HCT116 (cell line): Measurements from ENCODE around the gene DOCK1. TPM values are rescaled to one million over a fixed set of nuclear protein-coding genes. Genes with fewer than 3 reads are reported as not detected.

Source experiments
- ATAC-seq: fragments of 200-7000 bp; cut with Tn5 transposase; 2 replicates; pipeline ENCODE4 v1.9.1; 2020; ENCODE audit warnings: mild to moderate bottlenecking, moderate library complexity
- BruUV-seq: library from RNA; stranded (reverse); fragments of 400-500 nt; replicated peaks from 2 replicates; lab custom pipeline; 2021; lab: Mats Ljungman, UMichigan
- CTCF ChIA-PET: fragments of 300-600 bp; sonication (Branson Sonifier 250); formaldehyde crosslinking; loops from one replicate; lab custom pipeline; 2021; ENCODE audit warnings: antibody characterized with exemption; lab: Charles Lee
- POLR2A ChIA-PET: fragments of 300-600, 350-600 bp; sonication (Branson Sonifier 250); formaldehyde crosslinking; loops from one replicate; lab custom pipeline; 2021; ENCODE audit warnings: antibody characterized with exemption; lab: Charles Lee
- RAD21 ChIA-PET, 2 experiments: fragments of 300-600 bp; sonication (Branson Sonifier 250); formaldehyde crosslinking; loops; one replicate each; lab custom pipeline; 2023; ENCODE audit warnings: low total read pairs in 2 of 2; ENCODE audit not compliant: uncharacterized antibody in 2 of 2, unreplicated experiment in 2 of 2, low non-redundant PET in 1 of 2; lab: Charles Lee
- DNase-seq: peaks from one replicate; pipeline ENCODE4 v3.0.0-alpha.2; 2010; ENCODE audit warnings: low read depth, low spot score
- H2AFZ ChIP-seq: fragments of 200-600 bp; shearing (Covaris generic), sonication (generic); 2 replicates; pipeline ENCODE4 v1.6.1; 2017; ENCODE audit warnings: low read depth, mixed run types, mixed read lengths, antibody characterized with exemption, low read length; ENCODE audit not compliant: poor library complexity, severe bottlenecking
- H3K27ac ChIP-seq: 2 replicates; pipeline ENCODE4 v1.5.1; 2012; ENCODE audit warnings: low read depth, low read length
- H3K27me3 ChIP-seq: fragments of 200-600 bp; sonication (generic); 2 replicates; pipeline ENCODE4 v1.6.1; 2016; ENCODE audit warnings: mixed run types, low read length, mixed read lengths; ENCODE audit not compliant: insufficient read depth
- H3K36me3 ChIP-seq, 2 experiments: fragments of 200-500 bp in 1 of 2; fragments of 200-600 bp in 1 of 2; sonication (Bioruptor generic) in 1 of 2; sonication (generic) in 1 of 2; 2 replicates each; pipeline versions ENCODE4 v1.5.1 to v1.6.1; 2014 to 2016; ENCODE audit warnings: low read length in 2 of 2, inconsistent platforms in 1 of 2, mixed read lengths in 1 of 2, mixed run types in 1 of 2; ENCODE audit not compliant: insufficient read depth in 2 of 2, control insufficient read depth in 1 of 2
- H3K4me1 ChIP-seq, 2 experiments: fragments of 200-600 bp in 1 of 2; sonication (generic) in 1 of 2; 2 replicates each; pipeline versions ENCODE4 v1.5.1 to v1.6.1; 2012 to 2017; ENCODE audit warnings: low read length in 2 of 2, inconsistent platforms in 1 of 2, mild to moderate bottlenecking in 1 of 2, mixed read lengths in 1 of 2, mixed run types in 1 of 2, moderate library complexity in 1 of 2; ENCODE audit not compliant: insufficient read depth in 2 of 2, control insufficient read depth in 1 of 2
- H3K4me2 ChIP-seq: fragments of 200-600 bp; sonication (generic); 2 replicates; pipeline ENCODE4 v1.6.1; 2017; ENCODE audit warnings: mixed run types, low read length, mixed read lengths
- H3K4me3 ChIP-seq, 2 experiments: fragments of 200-600 bp in 1 of 2; sonication (generic) in 1 of 2; replicated peaks in 1 of 2; 2 replicates each; pipeline ENCODE4 v1.5.1; 2011 to 2016; ENCODE audit warnings: low read length in 2 of 2, control low read depth in 1 of 2, low read depth in 1 of 2, mild to moderate bottlenecking in 1 of 2, mixed read lengths in 1 of 2, mixed run types in 1 of 2
- H3K79me2 ChIP-seq: fragments of 200-600 bp; sonication (generic); 2 replicates; pipeline ENCODE4 v1.6.1; 2017; ENCODE audit warnings: mild to moderate bottlenecking, mixed run types, low read length, moderate library complexity, mixed read lengths; ENCODE audit not compliant: insufficient read depth
- H3K9ac ChIP-seq: fragments of 200-600 bp; sonication (generic); 2 replicates; pipeline ENCODE4 v1.6.1; 2016; ENCODE audit warnings: low read length, mixed read lengths
- H3K9me2 ChIP-seq: fragments of 200-600 bp; sonication (generic), shearing (Covaris generic); 2 replicates; pipeline ENCODE4 v1.6.1; 2017; ENCODE audit warnings: mixed run types, mild to moderate bottlenecking, moderate library complexity; ENCODE audit not compliant: insufficient read depth
- H3K9me3 ChIP-seq, 2 experiments: fragments of 200-500 bp in 1 of 2; fragments of 200-600 bp in 1 of 2; sonication (Bioruptor generic) in 1 of 2; sonication (generic) in 1 of 2; 2 replicates each; pipeline ENCODE4 v1.6.1; 2014 to 2017; ENCODE audit warnings: low read length in 2 of 2, mixed read lengths in 2 of 2, inconsistent platforms in 1 of 2, low read depth in 1 of 2, mild to moderate bottlenecking in 1 of 2, mixed run types in 1 of 2, moderate library complexity in 1 of 2; ENCODE audit not compliant: control insufficient read depth in 1 of 2, insufficient read depth in 1 of 2
- H4K20me1 ChIP-seq: fragments of 200-600 bp; sonication (generic), shearing (Covaris generic); 2 replicates; pipeline ENCODE4 v1.6.1; 2017; ENCODE audit warnings: mixed run types, mild to moderate bottlenecking, moderate library complexity; ENCODE audit not compliant: insufficient read depth
- ATF3 ChIP-seq: IDR thresholded peaks from 2 replicates; pipeline ENCODE4 v1.6.1; 2012
- CBX3 ChIP-seq: IDR thresholded peaks from 2 replicates; pipeline ENCODE4 v1.6.1; 2012; ENCODE audit warnings: low read depth
- CEBPB ChIP-seq: IDR thresholded peaks from 2 replicates; pipeline ENCODE4 v1.6.1; 2012; ENCODE audit warnings: low read depth
- CTCF ChIP-seq, 3 experiments: fragments of 200-600 bp in 1 of 3; sonication (generic) in 1 of 3; IDR thresholded peaks in 2 of 3; conservative IDR thresholded peaks in 1 of 3; 2 replicates each; pipeline ENCODE4 v1.5.1; 2012 to 2017; ENCODE audit warnings: low read depth in 2 of 3, low read length in 2 of 3, antibody characterized with exemption in 1 of 3, borderline replicate concordance in 1 of 3, control low read depth in 1 of 3, mild to moderate bottlenecking in 1 of 3, mixed read lengths in 1 of 3, mixed run types in 1 of 3, moderate library complexity in 1 of 3; ENCODE audit not compliant: insufficient read depth in 1 of 3
- ELF1 ChIP-seq: IDR thresholded peaks from 2 replicates; pipeline ENCODE4 v1.6.1; 2012; ENCODE audit warnings: low read depth, borderline replicate concordance
- EZH2 ChIP-seq: fragments of 200-600 bp; sonication (generic); IDR thresholded peaks from 2 replicates; pipeline ENCODE4 v1.6.1; 2017; ENCODE audit warnings: antibody characterized with exemption, mixed run types
- EZH2phosphoT487 ChIP-seq: fragments of 200-600 bp; IDR thresholded peaks from 2 replicates; pipeline ENCODE4 v1.6.1; 2018; ENCODE audit warnings: antibody characterized with exemption, borderline replicate concordance
- JUND ChIP-seq: IDR thresholded peaks from 2 replicates; pipeline ENCODE4 v1.6.1; 2012
- MAX ChIP-seq: IDR thresholded peaks from 2 replicates; pipeline ENCODE4 v1.6.1; 2012
- POLR2A ChIP-seq: IDR thresholded peaks from 2 replicates; pipeline ENCODE4 v1.7.0; 2011; ENCODE audit warnings: borderline replicate concordance; ENCODE audit not compliant: insufficient read depth, insufficient read length; ENCODE audit errors: extremely low read depth
- SIN3A ChIP-seq: IDR thresholded peaks from 2 replicates; pipeline ENCODE4 v1.6.1; 2012; ENCODE audit warnings: low read depth
- SP1 ChIP-seq: IDR thresholded peaks from 2 replicates; pipeline ENCODE4 v1.6.1; 2012; ENCODE audit warnings: low read depth
- TCF7L2 ChIP-seq: IDR thresholded peaks from 2 replicates; pipeline ENCODE4 v1.7.0; 2011; ENCODE audit warnings: borderline replicate concordance, inconsistent platforms; ENCODE audit not compliant: insufficient read depth, insufficient read length; ENCODE audit errors: extremely low read depth
- YY1 ChIP-seq: IDR thresholded peaks from 2 replicates; pipeline ENCODE4 v1.6.1; 2011; ENCODE audit warnings: low read length, low read depth, moderate library complexity, mild to moderate bottlenecking; ENCODE audit not compliant: insufficient replicate concordance; ENCODE audit errors: extremely low read depth
- ZBTB33 ChIP-seq: IDR thresholded peaks from 2 replicates; pipeline ENCODE4 v1.6.1; 2011; ENCODE audit warnings: mild to moderate bottlenecking, low read length, moderate library complexity; ENCODE audit not compliant: insufficient replicate concordance; ENCODE audit errors: extremely low read depth
- ZNF274 ChIP-seq: fragments of 200-500 bp; sonication (Bioruptor generic); IDR thresholded peaks from 2 replicates; pipeline ENCODE4 v1.6.1; 2014; ENCODE audit warnings: mild to moderate bottlenecking, low read depth, low read length, inconsistent platforms
- intact Hi-C: fragments of 100-400 bp; cut with micrococcal nuclease; formaldehyde crosslinking; loops from 2 replicates; pipeline ENCODE4 v1.10.0; 2022
- total RNA-seq: library from RNA; stranded (reverse); gene quantifications from one replicate; pipeline ENCODE4 v1.2.1, GENCODE V29; 2021; ENCODE audit not compliant: unreplicated experiment

DOCK1 gene
- total RNA-seq, 1 experiment from 2014 or later, result 46.5 TPM

GRCh38 chr10:127035827-127036226 lies 130.6 kb downstream of the DOCK1 start:
- peaks cover 10 to 17% of the 10 kb centered on the region in 2 experiments for H3K36me3 ChIP-seq
- ChIA-PET CTCF (no interaction called here), RAD21 (no interaction called here), POLR2A (no interaction called here)
- no peak for TF ChIP-seq EZH2phosphoT487
- TF ChIP-seq ELF1, result no peak
- no peak for TF ChIP-seq SIN3A
- no peak for TF ChIP-seq POLR2A
- no peak for TF ChIP-seq ATF3
- no peak for TF ChIP-seq CBX3
- no peak for TF ChIP-seq TCF7L2
- TF ChIP-seq MAX, result no peak
- TF ChIP-seq YY1, result no peak
- no peak for TF ChIP-seq CTCF (IDR thresholded peaks at IDR 0.05 in 2 of 3, conservative IDR thresholded peaks at IDR 0.05 in 1 of 3; ENCODE audit: borderline replicate concordance in 1 of 3, insufficient read depth in 1 of 3, low read depth in 2 of 3, low read length in 2 of 3)
- TF ChIP-seq ZBTB33, result no peak
- TF ChIP-seq CEBPB, result no peak
- TF ChIP-seq SP1, result no peak
- no peak for TF ChIP-seq JUND
- no peak for TF ChIP-seq EZH2
- TF ChIP-seq ZNF274, result no peak
- H3K9me2 ChIP-seq, result no peaks in the 10 kb centered on the region
- H3K27me3 ChIP-seq, result no peaks in the 10 kb centered on the region
- H3K4me2 ChIP-seq, result no peak overlapping the region
- DNase-seq, result no peak
- no TSS peak for BruUV-seq
- H3K27ac ChIP-seq, result no peak overlapping the region
- H3K9ac ChIP-seq, result no peak overlapping the region
- H3K4me3 ChIP-seq, result no peak overlapping the region
- H3K9me3 ChIP-seq, result no peaks in the 10 kb centered on the region
- intact Hi-C loops, result no loop called here
- no peaks in the 10 kb centered on the region for H3K79me2 ChIP-seq
- no peak overlapping the region for H2AFZ ChIP-seq
- H3K4me1 ChIP-seq, result no peaks in the 10 kb centered on the region
- no peak for ATAC-seq
- H4K20me1 ChIP-seq, result no peaks in the 10 kb centered on the region
